ENCODE measurements around the gene KCNMA1. TPM values are rescaled to one million over a fixed set of nuclear protein-coding genes. Genes with fewer than 3 reads are reported as not detected.

Gene KCNMA1
- total RNA-seq, 1 experiment from 2014 or later = 0.49 TPM

GRCh38 chr10:77396290-77396689 is 241.3 kb downstream of the KCNMA1 start (continued):
- TF ChIP-seq EZH2phosphoT487 (IDR thresholded peaks at IDR 0.05; ENCODE audit: borderline replicate concordance) (no peak), POLR2AphosphoS5 (IDR thresholded peaks at IDR 0.05; ENCODE audit: low read depth, low read length) (no peak), YY1 (IDR thresholded peaks at IDR 0.05; ENCODE audit: extremely low read depth, insufficient replicate concordance, low read depth, low read length) (no peak), JUND (IDR thresholded peaks at IDR 0.05) (no peak), REST (IDR thresholded peaks at IDR 0.05; ENCODE audit: low read depth) (no peak), ZFX (IDR thresholded peaks at IDR 0.05) (no peak), FOSL1 (IDR thresholded peaks at IDR 0.05; ENCODE audit: low read depth) (no peak)

GRCh38 chr10:77393821-77394501 is 243.6 kb downstream of the KCNMA1 start:
- DNase-seq (ENCODE audit: low read depth, low spot score) = no peak
- no peak overlapping the region for H3K9ac ChIP-seq (ENCODE audit: low read length)

More at GRCh38 chr10:77393821-77394501, 243.6 kb downstream of the KCNMA1 start:
- H3K27ac ChIP-seq (ENCODE audit: low read depth, low read length) = no peak overlapping the region
- H4K20me1 ChIP-seq (ENCODE audit: insufficient read depth) = no peaks in the 10 kb centered on the region
- intact Hi-C loops (cut with micrococcal nuclease) = loop anchor here (5.0 kb wide), 1 partner anchor 222 kb away; no protein-coding TSS in a partner anchor
- TF ChIP-seq SIN3A (IDR thresholded peaks at IDR 0.05; ENCODE audit: low read depth) = no peak
- no peak for TF ChIP-seq ZFX (IDR thresholded peaks at IDR 0.05)
- no peak for TF ChIP-seq EZH2 (IDR thresholded peaks at IDR 0.05)
- TF ChIP-seq YY1 (IDR thresholded peaks at IDR 0.05; ENCODE audit: extremely low read depth, insufficient replicate concordance, low read depth, low read length) = no peak
- TF ChIP-seq SRF (IDR thresholded peaks at IDR 0.05; ENCODE audit: low read depth) = no peak
- no peak for TF ChIP-seq ZNF274 (IDR thresholded peaks at IDR 0.05; ENCODE audit: low read depth, low read length)
- TF ChIP-seq ELF1 (IDR thresholded peaks at IDR 0.05; ENCODE audit: borderline replicate concordance, low read depth) = no peak
- TF ChIP-seq POLR2AphosphoS5 (IDR thresholded peaks at IDR 0.05; ENCODE audit: low read depth, low read length) = no peak
- no peak for TF ChIP-seq CBX3 (IDR thresholded peaks at IDR 0.05; ENCODE audit: low read depth)
- TF ChIP-seq EGR1 (IDR thresholded peaks at IDR 0.05; ENCODE audit: low read depth) = no peak
- H3K9me3 ChIP-seq (ENCODE audit: control insufficient read depth in 1 of 2, insufficient read depth in 1 of 2, low read depth in 1 of 2, low read length in 2 of 2) = no peaks in the 10 kb centered on the region
- BruUV-seq (replicated peaks) = no TSS peak
- POLR2A ChIA-PET = no interaction called here
- H3K27me3 ChIP-seq (ENCODE audit: insufficient read depth, low read length) = no peaks in the 10 kb centered on the region; the same call in 1 of the 2 replicates
- RAD21 ChIA-PET (ENCODE audit: low non-redundant PET in 1 of 2, low total read pairs in 2 of 2, uncharacterized antibody in 2 of 2, unreplicated experiment in 2 of 2) = no interaction called here
- H3K4me3 ChIP-seq (replicated peaks in 1 of 2; ENCODE audit: low read depth in 1 of 2, low read length in 2 of 2) = no peak overlapping the region
- H3K4me1 ChIP-seq (ENCODE audit: control insufficient read depth in 1 of 2, insufficient read depth in 2 of 2, low read length in 2 of 2) = peaks cover 6 to 23% of the 10 kb centered on the region in 2 experiments
- H3K9me2 ChIP-seq (ENCODE audit: insufficient read depth) = no peaks in the 10 kb centered on the region
- CTCF ChIA-PET = interaction anchor here (1.2 to 2.6 kb wide), 4 partner anchors 229 to 250 kb away, joined by 3 to 12 read pairs (median 8); no protein-coding TSS in a partner anchor
- no peak overlapping the region for H3K4me2 ChIP-seq (ENCODE audit: low read length)
- H3K36me3 ChIP-seq (ENCODE audit: control insufficient read depth in 1 of 2, insufficient read depth in 2 of 2, low read length in 2 of 2) = no peaks in the 10 kb centered on the region
- H2AFZ ChIP-seq (ENCODE audit: low read depth, low read length, poor library complexity, severe bottlenecking) = no peak overlapping the region
- ATAC-seq = no peak
- no peaks in the 10 kb centered on the region for H3K79me2 ChIP-seq (ENCODE audit: insufficient read depth, low read length)

Measured in HCT116 (cell line).